DMS 273 (cell line): ENCODE measurements around the gene RABGGTB.
A peak's percentile ranks its signal among the peaks of the same experiment; 100 is the strongest.
"Not testable (repeated sequence)": the region's sequence is repeated elsewhere in the genome, so short reads cannot be mapped to it uniquely, and the experiment has no call there.

Experiments used
- DNase-seq: peaks from one replicate; lab custom pipeline; 2025; ENCODE audit not compliant: unreplicated experiment; lab: John Stamatoyannopoulos, UW

RABGGTB gene

GRCh38 chr1:75794382-75794781 lies 8.3 kb downstream of the RABGGTB start:
- DNase-seq, result peak; percentile 21

- DNase-seq, result peak; percentile 66
Observed at GRCh38 chr1:75795703-75796193, 9.7 kb downstream of the RABGGTB start.

DNA sequence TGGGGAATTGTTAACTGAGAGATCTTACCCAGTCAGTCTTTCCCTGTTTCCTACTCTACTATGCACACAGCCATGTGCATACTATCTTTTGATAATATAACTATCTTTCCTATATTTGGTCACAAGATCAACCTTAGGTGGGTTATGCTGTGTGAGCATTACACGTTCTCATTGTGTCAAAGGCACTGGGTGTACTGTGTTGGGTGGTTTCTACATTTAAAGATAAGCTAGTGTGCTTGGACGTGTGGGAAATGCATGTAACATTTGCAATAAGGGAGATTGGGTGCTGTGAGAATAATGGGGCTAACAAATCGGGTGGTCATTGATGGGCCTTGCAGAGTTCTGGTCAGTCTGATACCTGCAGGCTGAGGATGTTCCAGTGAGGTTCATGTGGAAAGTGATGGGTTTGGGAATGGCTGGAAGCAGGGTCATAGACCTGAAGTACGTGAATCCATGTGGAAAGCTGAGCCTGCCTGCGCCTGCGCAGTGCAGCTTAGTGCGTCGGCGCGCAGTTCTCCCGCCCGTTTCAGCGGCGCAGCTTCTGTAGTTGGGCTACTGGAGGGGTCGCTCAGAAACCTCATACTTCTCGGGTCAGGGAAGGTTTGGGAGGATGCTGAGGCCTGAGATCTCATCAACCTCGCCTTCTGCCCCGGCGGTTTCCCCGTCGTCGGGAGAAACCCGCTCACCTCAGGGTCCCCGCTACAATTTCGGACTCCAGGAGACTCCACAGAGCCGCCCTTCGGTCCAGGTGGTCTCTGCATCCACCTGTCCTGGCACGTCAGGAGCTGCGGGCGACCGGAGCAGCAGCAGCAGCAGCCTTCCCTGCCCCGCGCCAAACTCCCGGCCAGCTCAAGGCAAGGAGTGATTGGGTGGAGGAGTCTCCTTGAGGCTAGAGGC lies 10.6 kb downstream of the RABGGTB start, which contains the start of gene MSH4:
TSS of gene MSH4 (plus strand) at position 507 of the 897 bp plus-strand sequence. CDS start at position 611, 104 bp downstream.
- DNase-seq, result peak; percentile 68

DNA sequence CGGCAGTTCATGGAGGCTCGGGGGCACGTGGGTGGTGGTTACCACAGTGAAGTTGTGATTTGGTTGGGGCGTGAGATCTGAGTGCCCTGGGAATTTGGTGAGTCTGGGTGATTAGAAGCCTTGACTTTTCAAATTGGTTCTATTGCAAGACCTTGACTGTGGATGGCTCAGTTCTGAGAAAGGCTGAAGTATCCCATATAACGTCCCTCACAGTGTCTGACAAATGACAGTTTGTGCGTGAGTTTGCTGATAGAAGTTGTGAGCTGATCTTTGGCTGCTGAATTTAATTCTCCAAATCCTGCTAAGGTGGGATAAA lies 11.2 kb downstream of the RABGGTB start:
- DNase-seq, result no peak

DNA sequence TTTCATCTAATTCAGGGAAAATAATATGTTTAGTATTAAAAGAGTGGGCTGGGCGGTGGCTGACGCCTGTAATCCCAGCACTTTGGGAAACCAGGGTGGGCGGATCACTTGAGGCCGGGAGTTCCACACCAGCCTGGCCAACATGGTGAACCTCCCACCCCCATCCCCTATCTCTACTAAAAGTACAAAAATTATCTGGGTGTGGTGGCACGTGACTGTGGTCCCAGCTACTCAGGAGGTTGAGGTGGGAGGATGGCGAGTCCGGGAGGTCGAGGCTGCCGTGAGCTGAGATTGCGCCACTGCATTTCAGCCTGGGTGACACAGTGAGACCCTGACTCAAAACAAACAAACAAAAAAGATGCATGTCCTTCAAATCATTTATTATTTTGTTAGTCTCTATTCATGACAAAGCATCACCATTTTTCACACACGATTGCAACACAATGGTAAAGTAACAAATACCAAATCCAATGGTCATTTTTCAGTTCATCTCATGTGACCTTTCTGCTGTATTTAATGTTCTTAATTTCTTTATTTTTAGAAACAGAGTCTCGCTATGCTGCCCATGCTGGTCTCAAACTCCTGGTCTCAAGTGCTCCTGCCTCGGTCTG lies 11.7 kb downstream of the RABGGTB start:
- DNase-seq, result peak; percentile 44

GRCh38 chr1:75801480-75801879 lies 15.4 kb downstream of the RABGGTB start:
- DNase-seq, result not testable (repeated sequence)

GRCh38 chr1:75808921-75809320 lies 22.9 kb downstream of the RABGGTB start:
- no peak for DNase-seq

- not testable (repeated sequence) for DNase-seq
Observed at GRCh38 chr1:75810113-75810512, 24.1 kb downstream of the RABGGTB start.

DNA sequence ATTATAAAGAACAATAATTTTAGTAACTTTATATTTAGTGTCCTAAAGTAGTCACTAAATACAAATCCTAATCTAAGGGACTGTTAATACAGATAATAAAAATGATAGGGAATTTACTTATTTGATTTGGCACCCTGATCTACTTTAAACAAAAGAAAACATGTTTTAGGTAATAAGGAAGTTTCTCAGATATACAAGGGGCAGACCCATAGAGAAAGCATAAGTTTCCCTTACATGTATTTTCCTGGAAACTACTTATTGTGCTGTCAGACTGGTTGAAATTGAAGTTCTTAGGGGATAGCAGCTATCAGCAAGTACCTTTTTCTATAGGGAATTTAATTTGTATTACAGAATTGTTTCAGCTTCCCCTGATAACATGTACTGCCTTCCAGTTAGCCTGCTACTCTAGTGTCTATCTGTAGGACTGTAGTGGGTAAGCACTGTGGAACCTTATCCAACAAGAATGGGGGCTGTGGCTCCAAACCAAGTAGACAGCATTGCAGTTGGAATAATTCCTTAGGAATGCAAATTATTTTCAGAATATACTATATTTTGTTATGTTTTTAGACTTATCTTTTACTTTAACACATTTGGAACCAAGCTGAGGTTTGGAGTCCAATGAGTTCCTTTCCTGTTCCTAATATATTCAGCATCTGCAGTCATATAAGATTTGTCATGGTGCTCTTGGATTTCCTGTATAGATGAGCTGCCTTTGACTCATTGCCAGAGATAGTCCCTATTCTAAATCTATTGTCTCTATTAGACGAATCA lies 25.3 kb downstream of the RABGGTB start:
- DNase-seq, result no peak

- DNase-seq, result no peak
Observed at GRCh38 chr1:75812065-75812464, 26.0 kb downstream of the RABGGTB start.

DNA sequence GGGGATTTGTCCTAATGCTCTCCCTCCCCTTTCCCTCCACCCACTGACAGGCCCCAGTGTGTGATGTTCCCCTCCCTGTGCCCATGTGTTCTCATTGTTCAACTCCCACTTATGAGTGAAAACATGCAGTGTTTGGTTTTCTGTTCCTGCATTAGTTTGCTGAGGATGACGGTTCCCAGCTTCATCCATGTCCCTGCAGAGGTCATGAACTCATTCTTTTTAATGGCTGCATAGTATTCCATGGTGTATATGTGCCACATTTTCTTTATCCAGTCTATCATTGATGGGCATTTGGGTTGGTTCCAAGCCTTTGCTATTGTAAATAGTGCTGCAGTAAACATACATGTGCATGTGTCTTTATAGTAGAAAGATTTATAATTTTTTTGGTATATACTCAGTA lies 37.5 kb downstream of the RABGGTB start:
- DNase-seq, result not testable (repeated sequence)

DNA sequence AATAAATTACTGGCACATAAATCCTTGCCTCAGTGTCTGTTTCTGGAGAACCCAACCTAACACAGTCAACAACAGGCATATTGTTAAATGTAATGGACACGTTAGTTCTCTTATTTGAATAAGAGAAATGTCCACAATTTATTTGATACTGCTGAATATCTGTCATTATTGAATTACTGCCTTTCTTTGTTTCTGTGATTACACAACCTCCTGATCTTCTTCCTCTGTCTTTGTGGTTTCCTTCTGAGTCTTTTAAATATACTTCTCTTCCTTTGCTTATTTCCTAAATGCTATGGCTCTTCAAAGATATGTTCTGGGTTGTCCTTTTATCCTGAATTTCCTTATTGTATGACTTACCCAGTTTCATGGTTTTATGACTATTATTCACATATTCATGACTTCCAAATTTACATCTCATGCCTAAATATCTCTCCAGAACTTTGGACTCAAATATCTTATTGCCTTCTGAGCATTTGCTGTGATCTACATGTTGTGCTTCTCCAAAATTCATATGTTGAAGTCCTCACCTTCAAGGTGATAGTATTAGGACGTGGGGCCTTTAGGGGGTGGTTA lies 50.6 kb downstream of the RABGGTB start:
- DNase-seq, result no peak

- no peak for DNase-seq
Observed at GRCh38 chr1:75838079-75838478, 52.0 kb downstream of the RABGGTB start.

GRCh38 chr1:75841421-75841820 lies 55.4 kb downstream of the RABGGTB start:
- DNase-seq, result no peak
